Thoracic aorta (tissue), 2 donors: ENCODE measurements around the gene CCR4. TPM values are rescaled to one million over a fixed set of nuclear protein-coding genes. Genes with fewer than 3 reads are reported as not detected.
"Not testable (repeated sequence)": the region's sequence is repeated elsewhere in the genome, so short reads cannot be mapped to it uniquely, and the experiment has no call there.

Source experiments
- ATAC-seq: fragments of 150-250 bp; one replicate; pipeline ENCODE4 v1.8.0; 2017; ENCODE audit warnings: low read depth; ENCODE audit not compliant: insufficient number of reproducible peaks, low FRiP score
- DNase-seq: peaks from one replicate; pipeline ENCODE4 v3.0.0-alpha.2; 2020; ENCODE audit warnings: low spot score
- H3K27ac ChIP-seq, 2 donors: fragments of 200-600 bp; sonication (generic); 1 replicate in 1 of 2; 2 replicates in 1 of 2; pipeline ENCODE4 v1.5.1; 2016; ENCODE audit warnings: mild to moderate bottlenecking in 2 of 2, moderate library complexity in 2 of 2
- H3K27me3 ChIP-seq: fragments of 200-600 bp; sonication (generic); replicated peaks from 2 replicates; pipeline ENCODE4 v1.6.0; 2016; ENCODE audit warnings: mild to moderate bottlenecking; ENCODE audit not compliant: insufficient read depth
- H3K36me3 ChIP-seq: fragments of 200-600 bp; sonication (generic); one replicate; pipeline ENCODE4 v1.5.1; 2016
- H3K4me1 ChIP-seq, 2 donors: fragments of 200-600 bp; sonication (generic); 1 replicate in 1 of 2; 2 replicates in 1 of 2; pipeline versions ENCODE4 v1.5.1 to v1.6.0; 2016; ENCODE audit warnings: low read depth in 2 of 2, mild to moderate bottlenecking in 1 of 2; ENCODE audit not compliant: control insufficient read depth in 1 of 2
- H3K4me3 ChIP-seq: fragments of 200-600 bp; sonication (generic); 2 replicates; pipeline ENCODE4 v1.5.1; 2016; ENCODE audit warnings: mild to moderate bottlenecking
- H3K9me3 ChIP-seq: fragments of 200-600 bp; sonication (generic); 2 replicates; pipeline ENCODE4 v1.5.1; 2016
- CTCF ChIP-seq: fragments of 200-600 bp; sonication (generic); IDR thresholded peaks from one replicate; pipeline ENCODE4 v1.5.1; 2019; ENCODE audit warnings: antibody characterized with exemption
- total RNA-seq, 2 donors: library from RNA; depleted of rRNA; stranded (reverse); fragments of >200 nt; gene quantifications; one replicate each; pipeline versions ENCODE4 v1.1.0 to v1.2.3, GENCODE V29; 2016

The CCR4 gene
- total RNA-seq, 2 donors from 2014 or later = 0.56 TPM; not detected in 1

- Histone ChIP-seq H3K27ac (no peak overlapping the region), H3K36me3 (no peaks in the 10 kb centered on the region), H3K4me1 (no peaks in the 10 kb centered on the region), H3K27me3 (no peaks in the 10 kb centered on the region), H3K4me3 (no peak overlapping the region), H3K9me3 (no peaks in the 10 kb centered on the region)
- ATAC-seq (no peak), DNase-seq (no peak)
- TF ChIP-seq CTCF = no peak
These were observed 22.5 kb downstream of the CCR4 start for GRCh38 chr3:32973982-32974381.

- DNase-seq (no peak), ATAC-seq (no peak)
- Histone ChIP-seq H3K36me3 (no peaks in the 10 kb centered on the region), H3K4me1 (no peaks in the 10 kb centered on the region), H3K27ac (no peak overlapping the region), H3K9me3 (no peaks in the 10 kb centered on the region), H3K4me3 (no peak overlapping the region), H3K27me3 (no peaks in the 10 kb centered on the region)
- no peak for TF ChIP-seq CTCF
These were observed 24.6 kb downstream of the CCR4 start for GRCh38 chr3:32975891-32976595.

GRCh38 chr3:32977861-32978260, 26.4 kb downstream of the CCR4 start:
- Histone ChIP-seq H3K9me3 (no peaks in the 10 kb centered on the region), H3K36me3 (no peaks in the 10 kb centered on the region), H3K27ac (no peak overlapping the region), H3K4me1 (no peaks in the 10 kb centered on the region), H3K27me3 (no peaks in the 10 kb centered on the region), H3K4me3 (no peak overlapping the region)
- ATAC-seq = no peak
- DNase-seq = no peak
- TF ChIP-seq CTCF = no peak

- TF ChIP-seq CTCF = no peak
- Histone ChIP-seq H3K9me3 (no peaks in the 10 kb centered on the region), H3K27ac (no peak overlapping the region), H3K27me3 (no peaks in the 10 kb centered on the region), H3K4me3 (no peak overlapping the region), H3K36me3 (no peaks in the 10 kb centered on the region), H3K4me1 (no peaks in the 10 kb centered on the region)
- ATAC-seq (no peak), DNase-seq (no peak)
These were observed 26.9 kb downstream of the CCR4 start for GRCh38 chr3:32978331-32978730.

GRCh38 chr3:32983124-32983523, 31.7 kb downstream of the CCR4 start:
- Histone ChIP-seq H3K36me3 (no peaks in the 10 kb centered on the region), H3K4me3 (no peak overlapping the region), H3K27ac (no peak overlapping the region), H3K4me1 (no peaks in the 10 kb centered on the region), H3K27me3 (no peaks in the 10 kb centered on the region), H3K9me3 (no peaks in the 10 kb centered on the region)
- TF ChIP-seq CTCF = no peak
- ATAC-seq (no peak), DNase-seq (no peak)

- DNase-seq, H3K27me3 ChIP-seq, H3K27ac ChIP-seq, ATAC-seq, H3K9me3 ChIP-seq, H3K4me1 ChIP-seq, H3K4me3 ChIP-seq, H3K36me3 ChIP-seq: not testable (repeated sequence)
These were observed 33.5 kb downstream of the CCR4 start for GRCh38 chr3:32984918-32985317.
